ENCODE data around the gene NUDT12.

GRCh38 chr5:103590221-103590620, 27.6 kb upstream of the NUDT12 start:
- TF ChIP-seq CTCF (conservative IDR thresholded peaks at IDR 0.05; ENCODE audit: low read length) (no peak), EZH2phosphoT487 (IDR thresholded peaks at IDR 0.05; ENCODE audit: borderline replicate concordance, low read depth, low read length) (no peak)
